Frontal cortex (tissue), 4 donors: ENCODE results near the gene TEX50. TPM values are rescaled to one million over a fixed set of nuclear protein-coding genes. Genes with fewer than 3 reads are reported as not detected.
"Not testable (repeated sequence)": the region's sequence is repeated elsewhere in the genome, so short reads cannot be mapped to it uniquely, and the experiment has no call there.

Experiments
- DNase-seq, 2 donors: peaks; one replicate each; pipeline ENCODE4 v3.0.0; 2012; ENCODE audit warnings: low spot score in 2 of 2
- FAIRE-seq: peaks from 2 replicates; lab custom pipeline; 2012; peaks lifted over from hg19 to GRCh38; lab: Jason Lieb, UNC
- total RNA-seq: library from RNA; depleted of rRNA; stranded (reverse); fragments of >200 nt; gene quantifications from one replicate; pipeline ENCODE4 v1.2.3, GENCODE V29; 2014
- donor health status: control.
- donor health status: control.
- donor health status: control.

The TEX50 gene
- total RNA-seq, 1 donor from 2014 or later = not detected

GRCh38 chr1:173660306-173660705 lies 25.2 kb downstream of the TEX50 start:
- FAIRE-seq = no peak
- no peak for DNase-seq

DNA sequence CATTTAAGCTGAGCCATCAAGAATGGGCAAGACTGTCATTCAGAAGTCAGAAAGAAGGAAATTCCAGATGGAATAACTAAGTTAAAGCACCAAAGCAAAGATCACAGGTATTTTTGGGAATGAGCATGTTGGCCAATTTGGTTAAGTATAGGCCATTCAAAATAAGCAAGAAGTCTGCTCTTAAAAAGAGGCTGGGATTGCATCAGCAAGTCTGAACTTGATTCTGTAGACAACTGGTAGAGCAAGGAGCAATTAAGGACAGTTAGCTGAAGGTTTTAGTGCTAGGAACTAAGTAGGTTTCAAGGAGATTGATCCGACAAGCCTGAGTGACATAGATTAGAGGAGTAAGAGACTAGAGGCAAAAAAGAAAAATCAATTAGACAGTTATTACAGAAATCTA lies 26.1 kb downstream of the TEX50 start:
- DNase-seq (no peak), FAIRE-seq (no peak)

- FAIRE-seq (no peak), DNase-seq (no peak)
Observed at GRCh38 chr1:173661763-173662162, 26.6 kb downstream of the TEX50 start.

DNA sequence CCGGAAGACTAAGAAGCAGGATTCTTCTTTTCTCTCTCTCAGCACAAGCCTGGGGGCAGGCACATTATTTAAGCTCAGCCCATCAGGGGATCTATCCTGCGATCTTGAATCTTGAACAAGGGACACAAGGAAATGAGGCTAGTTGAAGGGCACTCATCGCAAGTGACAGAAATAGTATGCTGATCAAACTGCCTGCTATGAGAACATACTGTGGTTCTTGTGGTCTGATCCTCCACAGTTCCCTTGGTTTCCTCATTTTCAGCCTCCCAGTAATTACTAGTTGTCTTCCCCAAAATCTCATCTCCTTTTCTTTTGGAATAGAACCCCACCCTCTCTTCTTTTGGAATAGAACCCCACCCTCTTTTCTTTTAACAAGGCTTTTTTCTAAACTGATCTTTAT lies 28.0 kb downstream of the TEX50 start:
- DNase-seq (no peak), FAIRE-seq (no peak)

DNA sequence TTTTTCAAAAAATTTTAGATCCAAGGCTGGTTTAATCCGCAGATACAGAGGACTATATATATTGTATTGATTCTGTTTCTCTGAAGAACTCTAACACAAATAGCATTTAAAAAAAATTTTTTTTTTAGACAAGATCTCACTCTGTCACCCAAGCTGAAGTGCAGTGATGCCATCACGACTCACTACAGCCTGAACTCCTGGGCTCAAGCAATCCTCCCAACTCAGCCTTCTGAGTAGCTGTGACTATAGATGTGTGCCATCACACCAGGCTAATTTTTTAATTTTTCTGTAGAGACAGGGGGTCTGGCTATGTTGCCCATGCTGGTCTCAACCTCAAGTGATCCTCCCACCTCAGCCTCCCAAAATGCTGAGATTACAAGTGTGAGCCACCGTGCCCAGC lies 31.5 kb downstream of the TEX50 start:
- DNase-seq (no peak), FAIRE-seq (no peak)

- no peak for FAIRE-seq
Observed at GRCh38 chr1:173669491-173669941, 34.4 kb downstream of the TEX50 start, which contains the start of gene ANKRD45. Gene ANKRD45 (minus strand): TSS chr1:173669851. CDS start chr1:173659418, 10,433 bp downstream.

GRCh38 chr1:173674496-173674895 lies 39.4 kb downstream of the TEX50 start:
- not testable (repeated sequence) for DNase-seq, FAIRE-seq

More at GRCh38 chr1:173669491-173669941, 34.4 kb downstream of the TEX50 start, which contains the start of gene ANKRD45:
- peak in 1 of 2 donors; percentile 49 for DNase-seq

- DNase-seq, FAIRE-seq: not testable (repeated sequence)
Observed at GRCh38 chr1:173680152-173680551, 45.0 kb downstream of the TEX50 start.

GRCh38 chr1:173682184-173682583 lies 47.0 kb downstream of the TEX50 start:
- FAIRE-seq = no peak
- DNase-seq = no peak

DNA sequence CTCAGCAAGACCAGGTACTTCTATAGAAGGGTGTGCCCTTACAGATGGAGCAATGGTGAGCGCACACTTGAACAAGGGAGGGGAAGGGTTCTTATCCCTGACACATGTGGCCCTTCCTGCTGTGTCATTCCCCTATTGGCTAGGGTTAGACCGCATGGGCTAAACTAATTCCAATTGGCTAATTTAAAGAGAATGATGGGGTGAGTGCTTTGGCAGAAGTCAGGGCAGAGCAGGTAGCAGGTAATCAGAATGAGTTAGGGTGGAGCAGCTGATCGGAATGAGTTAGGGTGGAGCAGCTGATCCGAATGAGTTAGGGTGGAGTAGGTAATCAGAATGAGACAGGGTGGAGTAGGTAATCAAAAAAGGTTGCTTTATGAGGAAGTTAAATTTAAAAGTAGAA lies 48.7 kb downstream of the TEX50 start:
- FAIRE-seq, DNase-seq: not testable (repeated sequence)

- not testable (repeated sequence) for DNase-seq, FAIRE-seq
Observed at GRCh38 chr1:173685121-173685520, 50.0 kb downstream of the TEX50 start.

Other genes with a start within 250 kb of the TEX50 start
- gene PRDX6, start 158.0 kb upstream of the TEX50 start, total RNA-seq = 27.3 TPM
- 3.7 TPM for gene SLC9C2, start 32.3 kb upstream of the TEX50 start, total RNA-seq
- gene ANKRD45, start 34.5 kb downstream of the TEX50 start, total RNA-seq = 14.7 TPM
- gene KLHL20, start 79.6 kb downstream of the TEX50 start, total RNA-seq = 31.0 TPM
- 17.1 TPM for gene DARS2, start 189.3 kb downstream of the TEX50 start, total RNA-seq
- 19.6 TPM for gene CENPL, start 189.5 kb downstream of the TEX50 start, total RNA-seq
- 760 TPM for gene GAS5, start 232.7 kb downstream of the TEX50 start, total RNA-seq
- 33.4 TPM for gene ZBTB37, start 233.0 kb downstream of the TEX50 start, total RNA-seq